ENCODE data around the gene TRIM13.

DNA sequence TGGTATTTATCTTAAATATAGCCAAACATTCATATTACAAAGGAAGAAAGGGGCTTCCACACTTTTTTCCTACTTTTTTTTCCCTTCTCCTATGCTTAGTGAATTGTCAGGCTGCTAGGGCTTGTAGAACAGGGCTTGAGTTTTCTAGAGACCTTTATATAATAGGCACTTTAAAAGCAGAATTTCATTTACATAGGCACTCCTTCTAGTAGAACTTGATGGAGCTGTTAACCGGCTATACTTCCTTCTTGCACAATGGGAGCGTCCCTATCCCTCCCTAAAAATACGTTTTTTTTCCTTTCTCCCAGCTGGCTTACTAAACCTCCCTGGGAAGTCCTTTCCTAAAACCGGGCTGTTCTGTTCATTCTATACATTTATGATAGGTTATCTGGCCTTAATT lies 1.1 kb downstream of the TRIM13 start:
- no peak for TF ChIP-seq CTCF (IDR thresholded peaks at IDR 0.05; ENCODE audit: insufficient read depth, low read depth, low read length)
- no peak for TF ChIP-seq EZH2 (IDR thresholded peaks at IDR 0.05; ENCODE audit: insufficient read depth, low read length)

Measured in astrocyte (in vitro differentiated cells and primary cell).